ENCODE data around the gene TLK2. TPM values are rescaled to one million over a fixed set of nuclear protein-coding genes. Genes with fewer than 3 reads are reported as not detected.
A peak's percentile ranks its signal among the peaks of the same experiment; 100 is the strongest.
"Not testable (repeated sequence)": the region's sequence is repeated elsewhere in the genome, so short reads cannot be mapped to it uniquely, and the experiment has no call there.

TLK2 gene
- total RNA-seq, 3 donors from 2014 or later (not counting 1 experiment from before 2014, with no cell fraction given), result 63.8 to 77.2 (median 68.2) TPM

DNA sequence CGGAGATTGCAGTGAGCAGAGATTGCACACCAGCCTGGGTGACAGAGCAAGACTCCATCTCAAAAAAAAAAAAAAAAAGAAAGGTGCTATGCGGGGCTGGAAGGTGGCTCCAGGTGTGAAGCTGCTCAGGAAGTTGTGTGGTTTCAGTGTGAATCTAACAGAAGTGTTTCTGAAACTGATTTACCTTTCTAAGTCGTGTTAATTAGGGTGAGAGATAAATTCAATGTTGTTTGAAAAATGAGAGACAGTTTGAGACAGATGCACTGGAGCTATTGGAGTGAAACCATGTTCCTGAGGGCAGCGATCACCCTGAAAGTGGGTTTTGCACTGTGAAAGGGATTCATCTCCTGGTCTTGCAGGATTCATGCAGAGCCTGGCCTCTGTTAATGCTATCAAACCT lies 25.0 kb upstream of the TLK2 start:
- DNase-seq, result peak in 1 of 2 donors; percentile 47
- H3K4me3 ChIP-seq (ENCODE audit: low read length); H3K36me3 Mint-ChIP-seq; H3K9me3 ChIP-seq (ENCODE audit: control insufficient read depth, insufficient read depth, low read length); intact Hi-C loops (cut with micrococcal nuclease); H3K27me3 ChIP-seq (ENCODE audit: control insufficient read depth, insufficient read depth, low read length); H3K36me3 ChIP-seq (ENCODE audit: control insufficient read depth, insufficient read depth, low read length); H3K9me3 Mint-ChIP-seq; H3K27me3 Mint-ChIP-seq (ENCODE audit: low read depth in 2 of 2): not testable (repeated sequence)
- Mint-ChIP-seq H3K4me3 (peak overlapping the region; percentile 21), H3K4me1 (peaks cover 14 to 18% of the 10 kb centered on the region in 2 donors), H3K27ac (peak overlapping the region in 1 of 2 donors; percentile 40)
- WGBS (ENCODE audit: insufficient coverage), result 22% methylated on average over 4 of the region's 4 CpGs
- H3K27ac ChIP-seq (ENCODE audit: low read length), result peak overlapping the region; percentile 21
- ATAC-seq, result peak; percentile 52 to 77 (median 73)
- H3K4me1 ChIP-seq (ENCODE audit: control insufficient read depth, insufficient read depth, low read length), result peaks cover 31% of the 10 kb centered on the region

DNA sequence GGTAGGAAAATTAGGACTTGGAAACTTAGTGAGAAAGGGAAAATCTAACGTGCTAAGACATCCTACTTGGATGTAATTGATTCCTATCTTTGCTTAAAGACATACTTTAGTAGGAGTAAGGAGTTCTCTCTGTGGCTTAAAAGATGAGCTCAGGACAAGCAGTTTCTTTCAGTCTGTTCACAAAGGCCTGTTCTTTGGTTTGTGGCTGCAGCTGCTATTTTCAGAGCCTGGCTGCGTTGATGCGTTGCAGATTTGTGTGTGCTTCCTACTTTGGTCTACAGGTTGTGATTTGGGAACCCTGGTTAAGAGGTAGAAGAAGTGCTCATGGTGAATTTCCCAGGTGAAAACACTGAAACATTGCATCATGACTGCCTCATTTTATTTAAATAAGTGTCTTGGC lies 24.5 kb upstream of the TLK2 start:
- ATAC-seq, result peak in 1 of 3 donors; percentile 47
- H3K27ac Mint-ChIP-seq, result peak overlapping the region in 1 of 2 donors; percentile 40

DNA sequence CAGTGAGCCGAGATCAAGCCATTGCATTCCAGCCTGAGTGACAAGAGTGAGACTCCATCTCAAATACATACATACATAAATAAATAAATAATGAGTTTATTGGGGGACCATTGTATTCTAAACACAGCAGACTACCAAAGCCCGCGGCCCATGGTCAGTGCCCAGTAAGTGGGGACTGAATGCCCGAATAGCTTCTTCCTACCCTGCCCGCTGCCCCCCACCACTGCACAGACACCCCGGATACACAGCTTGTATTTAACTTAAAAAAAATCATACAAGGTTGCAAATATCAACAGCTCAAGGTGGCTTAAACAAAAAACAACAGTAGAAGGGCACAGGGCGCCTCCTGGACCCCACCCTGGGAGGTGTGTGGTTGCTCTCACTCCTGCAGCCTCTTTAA lies 22.6 kb upstream of the TLK2 start:
- Mint-ChIP-seq H3K4me3 (no peak overlapping the region), H3K4me1 (peaks cover 14 to 18% of the 10 kb centered on the region in 2 donors), H3K27ac (no peak overlapping the region), H3K27me3 (ENCODE audit: low read depth in 2 of 2) (peaks cover 0 to 2% of the 10 kb centered on the region in 2 donors), H3K36me3 (no peaks in the 10 kb centered on the region), H3K9me3 (no peaks in the 10 kb centered on the region)
- no peak overlapping the region for H3K4me3 ChIP-seq (ENCODE audit: low read length)
- H3K9me3 ChIP-seq (ENCODE audit: control insufficient read depth, insufficient read depth, low read length), result no peaks in the 10 kb centered on the region
- DNase-seq (no peak), ATAC-seq (no peak)
- peaks cover 31% of the 10 kb centered on the region for H3K4me1 ChIP-seq (ENCODE audit: control insufficient read depth, insufficient read depth, low read length)
- no peaks in the 10 kb centered on the region for H3K36me3 ChIP-seq (ENCODE audit: control insufficient read depth, insufficient read depth, low read length)
- TF ChIP-seq, protein P1, sequence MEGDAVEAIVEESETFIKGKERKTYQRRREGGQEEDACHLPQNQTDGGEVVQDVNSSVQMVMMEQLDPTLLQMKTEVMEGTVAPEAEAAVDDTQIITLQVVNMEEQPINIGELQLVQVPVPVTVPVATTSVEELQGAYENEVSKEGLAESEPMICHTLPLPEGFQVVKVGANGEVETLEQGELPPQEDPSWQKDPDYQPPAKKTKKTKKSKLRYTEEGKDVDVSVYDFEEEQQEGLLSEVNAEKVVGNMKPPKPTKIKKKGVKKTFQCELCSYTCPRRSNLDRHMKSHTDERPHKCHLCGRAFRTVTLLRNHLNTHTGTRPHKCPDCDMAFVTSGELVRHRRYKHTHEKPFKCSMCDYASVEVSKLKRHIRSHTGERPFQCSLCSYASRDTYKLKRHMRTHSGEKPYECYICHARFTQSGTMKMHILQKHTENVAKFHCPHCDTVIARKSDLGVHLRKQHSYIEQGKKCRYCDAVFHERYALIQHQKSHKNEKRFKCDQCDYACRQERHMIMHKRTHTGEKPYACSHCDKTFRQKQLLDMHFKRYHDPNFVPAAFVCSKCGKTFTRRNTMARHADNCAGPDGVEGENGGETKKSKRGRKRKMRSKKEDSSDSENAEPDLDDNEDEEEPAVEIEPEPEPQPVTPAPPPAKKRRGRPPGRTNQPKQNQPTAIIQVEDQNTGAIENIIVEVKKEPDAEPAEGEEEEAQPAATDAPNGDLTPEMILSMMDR (IDR thresholded peaks at IDR 0.05), result no peak
- intact Hi-C loops (cut with micrococcal nuclease), result no loop called here
- no peaks in the 10 kb centered on the region for H3K27me3 ChIP-seq (ENCODE audit: control insufficient read depth, insufficient read depth, low read length)
- H3K27ac ChIP-seq (ENCODE audit: low read length), result no peak overlapping the region
- 94% methylated on average over 6 of the region's 7 CpGs for WGBS (ENCODE audit: insufficient coverage)

More for the DNA sequence above, 24.5 kb upstream of the TLK2 start:
- H3K4me3 ChIP-seq (ENCODE audit: low read length); H3K9me3 ChIP-seq (ENCODE audit: control insufficient read depth, insufficient read depth, low read length); H3K36me3 ChIP-seq (ENCODE audit: control insufficient read depth, insufficient read depth, low read length); H3K36me3 Mint-ChIP-seq; intact Hi-C loops (cut with micrococcal nuclease); H3K9me3 Mint-ChIP-seq; H3K27me3 ChIP-seq (ENCODE audit: control insufficient read depth, insufficient read depth, low read length); H3K27me3 Mint-ChIP-seq (ENCODE audit: low read depth in 2 of 2); DNase-seq: not testable (repeated sequence)
- Histone ChIP-seq H3K4me1 (ENCODE audit: control insufficient read depth, insufficient read depth, low read length) (peaks cover 31% of the 10 kb centered on the region), H3K27ac (ENCODE audit: low read length) (peak overlapping the region; percentile 21)
- Mint-ChIP-seq H3K4me3 (peak overlapping the region; percentile 9), H3K4me1 (peaks cover 14 to 18% of the 10 kb centered on the region in 2 donors)
- WGBS (ENCODE audit: insufficient coverage), result 11% methylated on average over 3 of the region's 3 CpGs

DNA sequence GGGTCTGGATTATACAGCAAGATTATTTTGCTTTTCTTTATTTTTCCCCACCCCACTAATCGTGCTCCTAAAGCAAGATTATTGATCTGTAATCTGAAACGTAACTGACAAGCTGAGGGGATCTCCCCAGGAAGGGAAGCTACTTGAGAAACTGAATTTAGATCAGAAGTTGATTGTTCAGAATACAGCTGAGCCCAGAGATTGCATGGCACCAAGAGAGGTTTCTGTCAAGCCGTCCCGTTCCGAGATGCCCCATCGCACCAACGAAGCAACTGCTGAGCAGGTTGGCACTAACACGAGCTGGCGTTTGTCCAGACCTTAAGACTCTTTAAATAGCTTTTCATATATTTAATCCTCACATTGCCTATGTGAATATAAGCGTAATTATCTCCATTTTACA lies 20.1 kb upstream of the TLK2 start:
- 85% methylated on average over 8 of the region's 10 CpGs for WGBS (ENCODE audit: insufficient coverage)
- H3K27ac Mint-ChIP-seq; DNase-seq; H3K9me3 ChIP-seq (ENCODE audit: control insufficient read depth, insufficient read depth, low read length); H3K4me3 ChIP-seq (ENCODE audit: low read length); ATAC-seq; H3K9me3 Mint-ChIP-seq; H3K27ac ChIP-seq (ENCODE audit: low read length); H3K27me3 Mint-ChIP-seq (ENCODE audit: low read depth in 2 of 2); H3K36me3 Mint-ChIP-seq; H3K36me3 ChIP-seq (ENCODE audit: control insufficient read depth, insufficient read depth, low read length); H3K4me3 Mint-ChIP-seq; H3K27me3 ChIP-seq (ENCODE audit: control insufficient read depth, insufficient read depth, low read length); intact Hi-C loops (cut with micrococcal nuclease): not testable (repeated sequence)
- peaks cover 25% of the 10 kb centered on the region for H3K4me1 ChIP-seq (ENCODE audit: control insufficient read depth, insufficient read depth, low read length)
- H3K4me1 Mint-ChIP-seq, result peaks cover 8 to 12% of the 10 kb centered on the region in 2 donors

DNA sequence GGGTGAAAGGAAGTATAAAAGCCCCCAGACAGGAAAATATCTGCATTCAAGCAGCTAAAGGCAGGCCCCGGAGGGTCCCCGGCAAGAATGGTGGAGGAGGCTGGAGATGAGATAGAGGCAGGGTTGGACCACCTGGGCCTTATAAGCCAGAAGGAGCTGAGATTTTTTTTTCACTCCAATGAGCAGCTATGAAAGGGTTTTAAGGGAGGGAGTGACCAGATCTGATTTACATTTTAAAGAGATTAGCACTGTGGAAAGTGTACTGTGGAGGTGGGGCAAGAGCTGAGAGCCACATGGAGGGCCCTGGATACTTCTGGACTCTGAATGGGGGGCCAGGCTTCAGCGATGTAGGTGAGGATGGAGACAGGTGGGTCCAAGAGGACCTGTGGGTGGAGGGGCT lies 14.2 kb upstream of the TLK2 start:
- H3K27ac ChIP-seq (ENCODE audit: low read length); H3K36me3 Mint-ChIP-seq; H3K27me3 ChIP-seq (ENCODE audit: control insufficient read depth, insufficient read depth, low read length); H3K27ac Mint-ChIP-seq; H3K4me1 ChIP-seq (ENCODE audit: control insufficient read depth, insufficient read depth, low read length); H3K9me3 Mint-ChIP-seq; H3K4me3 ChIP-seq (ENCODE audit: low read length); H3K4me1 Mint-ChIP-seq; ATAC-seq; intact Hi-C loops (cut with micrococcal nuclease); H3K36me3 ChIP-seq (ENCODE audit: control insufficient read depth, insufficient read depth, low read length); H3K4me3 Mint-ChIP-seq; H3K9me3 ChIP-seq (ENCODE audit: control insufficient read depth, insufficient read depth, low read length); DNase-seq; H3K27me3 Mint-ChIP-seq (ENCODE audit: low read depth in 2 of 2): not testable (repeated sequence)
- 83% methylated on average over 2 of the region's 3 CpGs for WGBS (ENCODE audit: insufficient coverage)

DNA sequence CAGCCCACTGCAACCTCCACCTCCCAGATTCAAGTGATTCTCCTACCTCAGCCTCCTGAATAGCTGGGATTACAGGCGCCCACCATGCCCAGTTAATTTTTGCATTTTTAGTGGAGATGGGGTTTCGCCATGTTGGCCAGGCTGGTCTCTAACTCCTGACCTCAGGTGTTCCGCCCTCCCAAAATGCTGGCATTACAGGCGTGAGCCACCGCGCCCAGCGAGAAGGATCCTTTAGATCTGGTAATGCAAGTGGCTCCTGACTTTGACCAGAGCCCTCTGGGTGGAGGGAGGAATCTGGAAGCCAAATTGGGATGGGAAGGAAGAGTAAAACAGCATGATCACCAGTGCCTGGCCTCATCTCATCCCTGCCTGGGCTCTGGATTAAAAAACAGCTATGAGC lies 13.4 kb upstream of the TLK2 start:
- 96% methylated on average over 7 of the region's 7 CpGs for WGBS (ENCODE audit: insufficient coverage)
- not testable (repeated sequence) for ATAC-seq

DNA sequence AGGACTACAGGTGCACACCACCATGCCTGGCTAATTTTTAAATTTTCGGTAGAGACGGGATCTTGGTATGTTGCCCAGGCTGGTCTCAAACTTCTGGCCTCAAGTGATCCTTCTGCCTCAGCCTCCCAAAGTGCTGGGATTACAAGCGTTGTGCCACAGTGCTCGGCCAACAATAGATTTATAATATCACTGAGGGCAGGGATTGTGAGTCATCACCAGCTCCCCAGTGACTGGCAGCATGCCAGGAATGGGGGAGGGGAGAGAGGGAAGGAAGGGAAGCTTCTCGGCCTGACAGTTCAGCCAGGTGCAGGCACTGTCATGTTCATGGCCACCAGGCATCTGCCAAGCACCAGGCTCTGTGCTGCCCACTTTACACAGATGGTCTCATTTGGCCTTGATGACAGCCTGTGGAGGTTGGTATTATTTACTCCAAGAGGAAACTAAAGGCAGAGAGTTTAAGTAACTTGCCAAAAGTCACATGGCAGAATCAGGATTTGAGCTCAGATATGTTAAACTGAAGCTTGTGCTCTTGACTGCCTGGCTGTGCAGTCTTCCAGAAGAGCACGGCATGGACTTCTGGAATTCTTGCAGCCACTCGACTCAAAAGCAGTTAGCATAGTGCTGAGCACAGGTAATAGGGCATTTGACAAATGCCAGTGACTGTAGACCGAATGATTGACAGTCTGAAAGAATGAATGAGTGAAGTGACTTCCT lies 7.8 kb upstream of the TLK2 start:
- H3K36me3 Mint-ChIP-seq; H3K4me1 ChIP-seq (ENCODE audit: control insufficient read depth, insufficient read depth, low read length); H3K36me3 ChIP-seq (ENCODE audit: control insufficient read depth, insufficient read depth, low read length); H3K4me3 ChIP-seq (ENCODE audit: low read length); H3K9me3 ChIP-seq (ENCODE audit: control insufficient read depth, insufficient read depth, low read length); H3K4me3 Mint-ChIP-seq; H3K27ac Mint-ChIP-seq; H3K27me3 Mint-ChIP-seq (ENCODE audit: low read depth in 2 of 2); H3K4me1 Mint-ChIP-seq; H3K27me3 ChIP-seq (ENCODE audit: control insufficient read depth, insufficient read depth, low read length); intact Hi-C loops (cut with micrococcal nuclease); H3K9me3 Mint-ChIP-seq; H3K27ac ChIP-seq (ENCODE audit: low read length): not testable (repeated sequence)
- peak; percentile 21 to 65 for DNase-seq
- 54% methylated on average over 5 of the region's 8 CpGs for WGBS (ENCODE audit: insufficient coverage)
- ATAC-seq, result peak in 1 of 3 donors; percentile 40

More for the DNA sequence above, 13.4 kb upstream of the TLK2 start:
- H3K36me3 Mint-ChIP-seq; intact Hi-C loops (cut with micrococcal nuclease); H3K36me3 ChIP-seq (ENCODE audit: control insufficient read depth, insufficient read depth, low read length); H3K27ac Mint-ChIP-seq; H3K4me3 ChIP-seq (ENCODE audit: low read length); H3K27me3 Mint-ChIP-seq (ENCODE audit: low read depth in 2 of 2); DNase-seq; H3K9me3 Mint-ChIP-seq; H3K27me3 ChIP-seq (ENCODE audit: control insufficient read depth, insufficient read depth, low read length); H3K9me3 ChIP-seq (ENCODE audit: control insufficient read depth, insufficient read depth, low read length); H3K4me1 Mint-ChIP-seq; H3K4me1 ChIP-seq (ENCODE audit: control insufficient read depth, insufficient read depth, low read length); H3K4me3 Mint-ChIP-seq; H3K27ac ChIP-seq (ENCODE audit: low read length): not testable (repeated sequence)

All from natural killer cell (primary cell).